NOMO-1 treated with DMSO at 0.1 percent for 48 hours (cell line): ENCODE data around the gene TARS3.
A peak's percentile ranks its signal among the peaks of the same experiment; 100 is the strongest.
"Not testable (repeated sequence)": the region's sequence is repeated elsewhere in the genome, so short reads cannot be mapped to it uniquely, and the experiment has no call there.

Experiments used
- DNase-seq: peaks from one replicate; lab custom pipeline; 2025; ENCODE audit not compliant: unreplicated experiment; lab: John Stamatoyannopoulos, UW

Gene TARS3

GRCh38 chr15:101657171-101657570 is 67.1 kb downstream of the TARS3 start:
- DNase-seq = no peak

- not testable (repeated sequence) for DNase-seq
Observed at GRCh38 chr15:101654624-101655337, 69.5 kb downstream of the TARS3 start.

GRCh38 chr15:101654171-101654570 is 70.1 kb downstream of the TARS3 start:
- DNase-seq = peak; percentile 39

- no peak for DNase-seq
Observed at GRCh38 chr15:101652786-101653430, 71.4 kb downstream of the TARS3 start.

- peak; percentile 93 for DNase-seq
Observed at GRCh38 chr15:101652098-101652785, 72.0 kb downstream of the TARS3 start, which contains the start of gene TM2D3. Gene TM2D3, minus strand, starts transcription at chr15:101652381. Its CDS starts 20 bp downstream, at chr15:101652361.

GRCh38 chr15:101651554-101652097 is 72.6 kb downstream of the TARS3 start:
- DNase-seq = peak; percentile 57

GRCh38 chr15:101650145-101650544 is 74.1 kb downstream of the TARS3 start:
- DNase-seq = no peak

GRCh38 chr15:101648356-101648755 is 75.9 kb downstream of the TARS3 start:
- no peak for DNase-seq

- no peak for DNase-seq
Observed at GRCh38 chr15:101647251-101647650, 77.0 kb downstream of the TARS3 start.

- no peak for DNase-seq
Observed at GRCh38 chr15:101646672-101647071, 77.6 kb downstream of the TARS3 start.

GRCh38 chr15:101642361-101642760 is 81.9 kb downstream of the TARS3 start:
- peak; percentile 27 for DNase-seq

GRCh38 chr15:101641894-101642293 is 82.4 kb downstream of the TARS3 start:
- DNase-seq = peak; percentile 98

- peak; percentile 82 for DNase-seq
Observed at GRCh38 chr15:101641129-101641764, 83.0 kb downstream of the TARS3 start.

- DNase-seq = no peak
Observed at GRCh38 chr15:101639667-101640066, 84.6 kb downstream of the TARS3 start.

- no peak for DNase-seq
Observed at GRCh38 chr15:101637919-101638318, 86.4 kb downstream of the TARS3 start.

GRCh38 chr15:101637516-101637915 is 86.8 kb downstream of the TARS3 start:
- no peak for DNase-seq

GRCh38 chr15:101637038-101637437 is 87.2 kb downstream of the TARS3 start:
- no peak for DNase-seq

- DNase-seq = no peak
Observed at GRCh38 chr15:101635944-101636727, 88.1 kb downstream of the TARS3 start.

GRCh38 chr15:101633356-101633755 is 90.9 kb downstream of the TARS3 start:
- no peak for DNase-seq

GRCh38 chr15:101626729-101627128 is 97.5 kb downstream of the TARS3 start:
- not testable (repeated sequence) for DNase-seq
